ENCODE measurements around the gene TRPM8.

GRCh38 chr2:233944722-233945121 is 27.5 kb downstream of the TRPM8 start:
- TF ChIP-seq CTCF (IDR thresholded peaks at IDR 0.05; ENCODE audit: low read depth, low read length) (no peak), EZH2phosphoT487 (IDR thresholded peaks at IDR 0.05; ENCODE audit: low read depth) (no peak)
